TTC549 (cell line): ENCODE results near the gene C1QTNF1.

ENCODE experiments used
- FAIRE-seq: peaks from 2 replicates; lab custom pipeline; 2012; peaks lifted over from hg19 to GRCh38; lab: Jason Lieb, UNC

The C1QTNF1 gene

DNA sequence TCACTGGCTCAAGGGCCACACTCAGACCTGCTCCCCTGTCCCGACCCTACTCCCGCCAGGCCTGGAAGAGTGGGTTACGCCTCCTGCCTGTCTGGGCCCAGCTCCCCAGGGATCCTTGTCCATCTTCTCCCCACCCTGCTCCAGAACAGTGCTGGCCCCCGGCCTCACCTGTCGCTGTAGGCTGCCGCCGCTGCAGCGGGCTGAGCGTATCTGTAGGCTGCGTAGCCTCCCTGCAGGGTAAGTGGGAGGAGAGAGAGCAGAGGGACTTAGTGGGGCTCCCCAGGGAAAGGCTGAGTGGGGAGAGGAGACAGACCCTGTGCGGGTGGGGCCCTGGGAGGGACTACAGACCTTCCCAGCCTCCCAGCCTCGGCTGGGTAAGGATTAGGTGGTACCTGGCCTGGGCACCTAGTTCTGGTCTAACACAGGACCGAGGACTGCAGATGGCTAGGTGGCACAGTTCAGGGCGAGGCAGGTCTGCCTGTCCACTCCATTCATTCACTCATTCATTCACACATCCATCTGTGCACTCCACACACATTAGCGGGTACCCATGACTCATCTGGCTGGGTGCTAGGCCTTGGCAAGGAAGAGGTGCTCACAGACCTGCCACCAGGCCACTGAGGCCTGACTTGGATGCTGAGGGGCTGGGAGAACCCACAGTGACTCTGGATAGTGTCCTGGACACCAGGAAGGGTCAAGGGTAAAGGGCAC, 71.5 kb downstream of the C1QTNF1 start:
- no peak for FAIRE-seq

DNA sequence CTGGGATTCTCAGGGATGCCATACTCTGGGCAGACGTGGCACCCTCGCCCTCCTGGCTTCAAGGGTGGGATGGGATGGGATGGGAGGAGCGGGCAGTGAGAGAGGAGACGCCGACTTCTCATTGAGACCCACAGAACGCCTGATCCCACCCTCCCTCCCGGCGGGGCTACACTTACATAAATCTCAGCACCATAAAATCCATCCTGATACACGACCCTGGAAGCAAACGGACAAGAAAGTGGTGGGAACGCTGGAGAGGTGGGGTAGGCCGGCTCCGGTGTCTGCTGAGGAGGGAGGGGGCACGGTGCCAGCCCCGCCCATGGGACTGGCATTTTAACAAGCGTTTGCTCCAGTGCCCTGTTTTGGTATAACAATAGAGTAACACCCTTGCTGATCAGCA, 72.5 kb downstream of the C1QTNF1 start:
- no peak for FAIRE-seq

- FAIRE-seq = no peak
Observed at GRCh38 chr17:79097226-79098055, 73.5 kb downstream of the C1QTNF1 start.

- FAIRE-seq = no peak
Observed at GRCh38 chr17:79098282-79098867, 74.4 kb downstream of the C1QTNF1 start.
